NCI-H1436 treated with DMSO at 0.1 percent for 48 hours (cell line): ENCODE measurements around the gene WAS.

Source experiments
- DNase-seq: peaks from one replicate; lab custom pipeline; 2025; lab: John Stamatoyannopoulos, UW

The WAS gene

GRCh38 chrX:48711929-48712505 is 28.4 kb downstream of the WAS start:
- no peak for DNase-seq

- DNase-seq, result no peak
These were observed 30.2 kb downstream of the WAS start for GRCh38 chrX:48713847-48714246.

- no peak for DNase-seq
These were observed 31.0 kb downstream of the WAS start for GRCh38 chrX:48714573-48714972.

- DNase-seq, result no peak
These were observed 31.5 kb downstream of the WAS start for GRCh38 chrX:48715072-48715471.

GRCh38 chrX:48715876-48716502 is 32.4 kb downstream of the WAS start:
- DNase-seq, result no peak

- no peak for DNase-seq
These were observed 36.4 kb downstream of the WAS start for GRCh38 chrX:48719958-48720357.

GRCh38 chrX:48720577-48721250 is 37.1 kb downstream of the WAS start:
- no peak for DNase-seq

GRCh38 chrX:48721916-48722315 is 38.3 kb downstream of the WAS start:
- DNase-seq, result no peak

GRCh38 chrX:48726596-48726995 is 43.0 kb downstream of the WAS start:
- no peak for DNase-seq

GRCh38 chrX:48728653-48729052 is 45.1 kb downstream of the WAS start:
- no peak for DNase-seq

- DNase-seq, result no peak
These were observed 52.7 kb downstream of the WAS start for GRCh38 chrX:48736303-48736702.

- no peak for DNase-seq
These were observed 53.2 kb downstream of the WAS start for GRCh38 chrX:48736878-48737212.

- peak; percentile 85 for DNase-seq
These were observed 53.8 kb downstream of the WAS start for GRCh38 chrX:48737213-48737938.

- no peak for DNase-seq
These were observed 54.3 kb downstream of the WAS start for GRCh38 chrX:48737940-48738339.
